Smooth muscle cell (in vitro differentiated cells): ENCODE data around the gene CCDC85C. TPM values are rescaled to one million over a fixed set of nuclear protein-coding genes. Genes with fewer than 3 reads are reported as not detected.

Experiments
- DNase-seq: peaks from one replicate; lab custom pipeline; 2025; ENCODE audit not compliant: unreplicated experiment; lab: John Stamatoyannopoulos, UW
- H2AFZ ChIP-seq: fragments of 200-600 bp; sonication (generic); 2 replicates; pipeline ENCODE4 v1.6.0; 2016; ENCODE audit warnings: antibody characterized with exemption, low read depth, mild to moderate bottlenecking
- H3F3A ChIP-seq: fragments of 200-600 bp; sonication (generic); 2 replicates; pipeline ENCODE4 v1.6.0; 2017; ENCODE audit warnings: antibody characterized with exemption, low read depth
- H3K27ac ChIP-seq: fragments of 200-600 bp; sonication (generic); 2 replicates; pipeline ENCODE4 v1.5.1; 2016; ENCODE audit warnings: low read depth, mild to moderate bottlenecking
- H3K27me3 ChIP-seq: fragments of 200-600 bp; sonication (generic); 2 replicates; pipeline ENCODE4 v1.6.1; 2016; ENCODE audit warnings: low read depth, mild to moderate bottlenecking
- H3K36me3 ChIP-seq: fragments of 200-600 bp; sonication (generic); 2 replicates; pipeline ENCODE4 v1.5.1; 2016; ENCODE audit warnings: low read depth
- H3K4me1 ChIP-seq: fragments of 200-600 bp; sonication (generic); 2 replicates; pipeline ENCODE4 v1.5.1; 2016; ENCODE audit warnings: low read depth
- H3K4me2 ChIP-seq: fragments of 200-600 bp; sonication (generic); 2 replicates; pipeline ENCODE4 v1.6.0; 2016; ENCODE audit warnings: mild to moderate bottlenecking
- H3K4me3 ChIP-seq: fragments of 200-600 bp; sonication (generic); 2 replicates; pipeline ENCODE4 v1.5.1; 2016; ENCODE audit warnings: mild to moderate bottlenecking
- H3K79me2 ChIP-seq: fragments of 200-600 bp; sonication (generic); 2 replicates; pipeline ENCODE4 v1.6.0; 2016; ENCODE audit warnings: low read depth, mild to moderate bottlenecking
- H3K9ac ChIP-seq: fragments of 200-600 bp; sonication (generic); 2 replicates; pipeline ENCODE4 v1.6.0; 2016; ENCODE audit warnings: low read depth
- H3K9me3 ChIP-seq: fragments of 200-600 bp; sonication (generic); replicated peaks from 2 replicates; pipeline ENCODE4 v1.5.1; 2016; ENCODE audit warnings: low read depth
- H4K20me1 ChIP-seq: fragments of 200-600 bp; sonication (generic); 2 replicates; pipeline ENCODE4 v1.6.0; 2016; ENCODE audit warnings: low read depth
- CTCF ChIP-seq: fragments of 200-600 bp; sonication (generic); IDR thresholded peaks from 2 replicates; pipeline ENCODE4 v1.5.1; 2017; ENCODE audit warnings: borderline replicate concordance, mild to moderate bottlenecking, antibody characterized with exemption; ENCODE audit not compliant: insufficient read depth, poor library complexity, severe bottlenecking
- WGBS: methylation state at CpG from one replicate; pipeline ENCODE4 v1.1.7; 2016; ENCODE audit warnings: low lambda C conversion rate; 5-methylcytosine and 5-hydroxymethylcytosine counted together
- polyA plus RNA-seq: library from polyadenylated mRNA; unstranded; fragments of >200 nt; fragmentation: Nextera tagmentation; extraction: Ambion mirVana; gene quantifications from 2 replicates; pipeline ENCODE4 v1.2.1, GENCODE V29; 2016
- total RNA-seq: library from RNA; depleted of rRNA; stranded (reverse); fragments of >200 nt; gene quantifications from 2 replicates; pipeline ENCODE4 v1.2.3, GENCODE V29; 2014

CCDC85C gene
- total and polyA plus RNA-seq, 2 experiments from 2014 or later, result 4.0 to 6.5 TPM

GRCh38 chr14:99472937-99473336, 131.1 kb downstream of the CCDC85C start:
- 87% methylated on average over 4 of the region's 4 CpGs for WGBS
- Histone ChIP-seq H3K36me3 (no peaks in the 10 kb centered on the region), H4K20me1 (peaks cover 98% of the 10 kb centered on the region), H3K4me3 (no peak overlapping the region), H3K4me1 (peaks cover 7% of the 10 kb centered on the region), H3K9ac (no peak overlapping the region), H3F3A (peaks cover 11% of the 10 kb centered on the region), H3K27me3 (no peaks in the 10 kb centered on the region), H3K4me2 (no peak overlapping the region), H3K9me3 (no peaks in the 10 kb centered on the region), H3K27ac (no peak overlapping the region), H2AFZ (no peak overlapping the region), H3K79me2 (peaks cover 100% of the 10 kb centered on the region)
- no peak for DNase-seq
- no peak for TF ChIP-seq CTCF

GRCh38 chr14:99471731-99472130, 132.3 kb downstream of the CCDC85C start:
- no peak overlapping the region for H3K27ac ChIP-seq
- no peaks in the 10 kb centered on the region for H3K36me3 ChIP-seq
- H3K9ac ChIP-seq, result no peak overlapping the region
- H3F3A ChIP-seq, result peaks cover 11% of the 10 kb centered on the region
- no peak for DNase-seq
- peaks cover under 1% of the 10 kb centered on the region for H3K4me1 ChIP-seq
- WGBS, result 90% methylated on average over 7 of the region's 7 CpGs
- no peak for TF ChIP-seq CTCF
- H2AFZ ChIP-seq, result no peak overlapping the region
- peaks cover 100% of the 10 kb centered on the region for H3K79me2 ChIP-seq
- peaks cover 100% of the 10 kb centered on the region for H4K20me1 ChIP-seq
- no peak overlapping the region for H3K4me2 ChIP-seq
- no peak overlapping the region for H3K4me3 ChIP-seq
- no peaks in the 10 kb centered on the region for H3K9me3 ChIP-seq
- no peaks in the 10 kb centered on the region for H3K27me3 ChIP-seq

GRCh38 chr14:99468836-99469592, 135.0 kb downstream of the CCDC85C start:
- no peaks in the 10 kb centered on the region for H3K27me3 ChIP-seq
- peaks cover 100% of the 10 kb centered on the region for H4K20me1 ChIP-seq
- no peak overlapping the region for H3K4me2 ChIP-seq
- no peak overlapping the region for H3K9ac ChIP-seq
- WGBS, result 61% methylated on average over 8 of the region's 8 CpGs
- DNase-seq, result no peak
- H3K27ac ChIP-seq, result no peak overlapping the region
- peaks cover 11% of the 10 kb centered on the region for H3F3A ChIP-seq
- H3K36me3 ChIP-seq, result no peaks in the 10 kb centered on the region
- no peak overlapping the region for H2AFZ ChIP-seq
- no peaks in the 10 kb centered on the region for H3K4me1 ChIP-seq
- H3K4me3 ChIP-seq, result no peak overlapping the region
- TF ChIP-seq CTCF, result no peak
- H3K79me2 ChIP-seq, result peaks cover 95% of the 10 kb centered on the region
- H3K9me3 ChIP-seq, result no peaks in the 10 kb centered on the region

GRCh38 chr14:99468081-99468480, 135.9 kb downstream of the CCDC85C start:
- no peak for TF ChIP-seq CTCF
- WGBS, result 96% methylated on average over 4 of the region's 4 CpGs
- Histone ChIP-seq H3K4me1 (no peaks in the 10 kb centered on the region), H3K27me3 (no peaks in the 10 kb centered on the region), H3K4me3 (no peak overlapping the region), H3K27ac (no peak overlapping the region), H3K36me3 (no peaks in the 10 kb centered on the region), H3K79me2 (peaks cover 94% of the 10 kb centered on the region), H4K20me1 (peaks cover 97% of the 10 kb centered on the region), H3K9me3 (no peaks in the 10 kb centered on the region), H3K9ac (no peak overlapping the region), H2AFZ (no peak overlapping the region), H3K4me2 (no peak overlapping the region), H3F3A (peaks cover 11% of the 10 kb centered on the region)
- DNase-seq, result no peak
